Activated CD4-positive, alpha-beta T cell treated with anti-CD3 and anti-CD28 coated beads, Interleukin-2, amount 10 ng/mL, durations not matched to agents 7 days and 5 days (primary cell): Measurements from ENCODE around the gene MOB3B. TPM values are rescaled to one million over a fixed set of nuclear protein-coding genes. Genes with fewer than 3 reads are reported as not detected.

Source experiments
- CTCF ChIA-PET: fragments of 350-600 bp; sonication (Branson Sonifier 250); formaldehyde crosslinking; loops from one replicate; lab custom pipeline; 2021; ENCODE audit warnings: antibody characterized with exemption; lab: Charles Lee
- POLR2A ChIA-PET: fragments of 350-600 bp; sonication (Branson Sonifier 250); formaldehyde crosslinking; loops from one replicate; lab custom pipeline; 2021; ENCODE audit warnings: antibody characterized with exemption; lab: Charles Lee
- DNase-seq: peaks from one replicate; pipeline ENCODE4 v3.0.0-alpha.2; 2020
- H3K27ac Mint-ChIP-seq: one replicate; pipeline ENCODE4 v1.8.0; 2021; ENCODE audit warnings: mild to moderate bottlenecking, moderate library complexity, mixed read lengths
- H3K27me3 Mint-ChIP-seq: one replicate; pipeline ENCODE4 v1.8.0; 2021; ENCODE audit warnings: mixed read lengths
- H3K36me3 Mint-ChIP-seq: one replicate; pipeline ENCODE4 v1.8.0; 2021; ENCODE audit warnings: low read depth, mixed read lengths
- H3K4me1 Mint-ChIP-seq: one replicate; pipeline ENCODE4 v1.8.0; 2021; ENCODE audit warnings: mixed read lengths
- H3K4me3 Mint-ChIP-seq: one replicate; pipeline ENCODE4 v1.8.0; 2021; ENCODE audit warnings: mild to moderate bottlenecking, moderate library complexity, mixed read lengths
- H3K9me3 Mint-ChIP-seq: one replicate; pipeline ENCODE4 v1.8.0; 2021; ENCODE audit warnings: mixed read lengths
- total RNA-seq, 2 experiments: library from RNA; stranded (reverse); gene quantifications; one replicate each; pipeline ENCODE4 v1.2.3, GENCODE V29; 2021

Gene MOB3B
- total RNA-seq, 2 experiments from 2014 or later = 0.62 to 0.71 TPM

DNA sequence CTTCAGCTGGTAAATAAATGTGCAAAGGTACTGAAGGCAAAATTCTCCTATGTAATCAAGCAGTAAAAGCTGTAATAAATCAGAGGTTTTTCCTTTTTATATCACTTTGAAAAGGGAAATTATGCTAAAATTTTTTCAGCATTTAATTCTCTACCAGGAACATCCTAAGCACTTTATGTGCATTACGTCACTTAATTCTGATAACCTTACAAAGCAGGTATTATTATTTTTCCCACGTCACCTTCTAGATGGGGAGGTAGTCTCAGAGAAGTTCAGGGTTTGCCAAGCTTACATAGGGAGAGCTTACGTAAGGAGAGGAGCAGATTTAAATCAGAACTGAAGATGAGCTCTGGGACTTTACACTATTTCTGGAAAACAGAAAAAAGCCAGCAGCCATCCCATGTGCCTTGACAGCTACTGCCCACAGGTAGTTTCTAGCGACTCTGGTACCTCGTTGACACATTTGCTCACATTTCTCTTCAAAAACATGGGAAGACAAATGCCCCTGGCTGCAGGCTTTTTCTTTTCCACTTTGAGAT lies 84.5 kb downstream of the MOB3B start:
- Mint-ChIP-seq H3K9me3 (peaks cover 3% of the 10 kb centered on the region), H3K27ac (no peak overlapping the region), H3K27me3 (no peaks in the 10 kb centered on the region), H3K4me1 (peaks cover 3% of the 10 kb centered on the region), H3K4me3 (no peak overlapping the region), H3K36me3 (no peaks in the 10 kb centered on the region)
- ChIA-PET CTCF (no interaction called here), POLR2A (no interaction called here)
- DNase-seq = no peak

- POLR2A ChIA-PET = no interaction called here
- Mint-ChIP-seq H3K9me3 (no peaks in the 10 kb centered on the region), H3K36me3 (no peaks in the 10 kb centered on the region), H3K27me3 (no peaks in the 10 kb centered on the region), H3K27ac (no peak overlapping the region), H3K4me1 (peaks cover 3% of the 10 kb centered on the region), H3K4me3 (no peak overlapping the region)
- CTCF ChIA-PET = no interaction called here
- no peak for DNase-seq
Measured at GRCh38 chr9:27442464-27442863, 87.2 kb downstream of the MOB3B start.

- DNase-seq = no peak
- CTCF ChIA-PET = no interaction called here
Measured at GRCh38 chr9:27441741-27442070, 87.9 kb downstream of the MOB3B start.

GRCh38 chr9:27440888-27441740 lies 88.5 kb downstream of the MOB3B start:
- peaks cover 3% of the 10 kb centered on the region for H3K4me1 Mint-ChIP-seq
- no peak overlapping the region for H3K27ac Mint-ChIP-seq
- H3K27me3 Mint-ChIP-seq = no peaks in the 10 kb centered on the region
- no peaks in the 10 kb centered on the region for H3K36me3 Mint-ChIP-seq
- no peak for DNase-seq
- ChIA-PET CTCF (interaction anchor here (0.6 kb wide), 1 partner anchor 8 kb away, joined by 3 read pairs; no protein-coding TSS in a partner anchor), POLR2A (no interaction called here)
- H3K9me3 Mint-ChIP-seq = no peaks in the 10 kb centered on the region
- no peak overlapping the region for H3K4me3 Mint-ChIP-seq

More at GRCh38 chr9:27441741-27442070, 87.9 kb downstream of the MOB3B start:
- Mint-ChIP-seq H3K27me3 (no peaks in the 10 kb centered on the region), H3K27ac (no peak overlapping the region), H3K4me3 (no peak overlapping the region), H3K4me1 (peaks cover 3% of the 10 kb centered on the region), H3K9me3 (no peaks in the 10 kb centered on the region), H3K36me3 (no peaks in the 10 kb centered on the region)
- POLR2A ChIA-PET = no interaction called here

- Mint-ChIP-seq H3K27me3 (peaks cover 3% of the 10 kb centered on the region), H3K4me3 (no peak overlapping the region), H3K9me3 (peaks cover 1% of the 10 kb centered on the region), H3K36me3 (no peaks in the 10 kb centered on the region), H3K4me1 (peaks cover 4% of the 10 kb centered on the region), H3K27ac (no peak overlapping the region)
- ChIA-PET POLR2A (no interaction called here), CTCF (interaction anchor here (1.0 kb wide), 1 partner anchor 10 kb away, joined by 3 read pairs; no protein-coding TSS in a partner anchor)
- no peak for DNase-seq
Measured at GRCh38 chr9:27438522-27438921, 91.1 kb downstream of the MOB3B start.

GRCh38 chr9:27437652-27438373 lies 91.8 kb downstream of the MOB3B start:
- H3K4me1 Mint-ChIP-seq = peaks cover 4% of the 10 kb centered on the region
- POLR2A ChIA-PET = no interaction called here
- DNase-seq = no peak
- peaks cover 3% of the 10 kb centered on the region for H3K27me3 Mint-ChIP-seq
- H3K36me3 Mint-ChIP-seq = no peaks in the 10 kb centered on the region
- no peak overlapping the region for H3K4me3 Mint-ChIP-seq
- no peak overlapping the region for H3K27ac Mint-ChIP-seq
- CTCF ChIA-PET = interaction anchor here (1.0 kb wide), 1 partner anchor 11 kb away, joined by 3 read pairs; no protein-coding TSS in a partner anchor
- peaks cover 1% of the 10 kb centered on the region for H3K9me3 Mint-ChIP-seq

DNA sequence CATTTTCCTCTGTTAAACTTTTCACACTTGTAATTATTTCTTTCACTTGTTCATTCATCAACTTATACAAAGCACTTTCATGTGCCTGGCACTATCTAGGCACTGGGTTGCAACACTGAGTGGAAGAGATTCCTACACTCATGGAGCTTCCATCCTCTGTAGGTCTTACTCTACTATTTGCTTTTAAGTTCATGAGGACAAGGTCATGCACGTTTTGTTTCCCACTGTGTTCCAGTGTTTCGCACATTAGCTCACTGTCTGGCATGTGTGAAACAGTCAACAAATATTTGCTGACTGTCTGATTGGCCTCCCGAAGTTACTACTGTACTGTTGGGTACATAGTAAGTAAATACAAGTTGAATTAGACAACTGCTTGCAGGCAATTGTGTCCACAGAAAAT lies 93.4 kb downstream of the MOB3B start:
- DNase-seq = no peak
- Mint-ChIP-seq H3K4me3 (no peak overlapping the region), H3K27me3 (peaks cover 3% of the 10 kb centered on the region), H3K27ac (no peak overlapping the region), H3K36me3 (no peaks in the 10 kb centered on the region), H3K4me1 (peaks cover 8% of the 10 kb centered on the region), H3K9me3 (peaks cover 1% of the 10 kb centered on the region)
- ChIA-PET CTCF (interaction anchor here (1.0 kb wide), 1 partner anchor 93 kb away, joined by 3 read pairs; the partner anchor contains the start of gene MOB3B), POLR2A (no interaction called here)

GRCh38 chr9:27433631-27434325 lies 95.8 kb downstream of the MOB3B start:
- no peak overlapping the region for H3K27ac Mint-ChIP-seq
- peaks cover 8% of the 10 kb centered on the region for H3K4me1 Mint-ChIP-seq
- ChIA-PET POLR2A (no interaction called here), CTCF (no interaction called here)
- H3K36me3 Mint-ChIP-seq = no peaks in the 10 kb centered on the region
- peaks cover 3% of the 10 kb centered on the region for H3K27me3 Mint-ChIP-seq
- no peak for DNase-seq
- H3K4me3 Mint-ChIP-seq = no peak overlapping the region
- peaks cover 1% of the 10 kb centered on the region for H3K9me3 Mint-ChIP-seq

DNA sequence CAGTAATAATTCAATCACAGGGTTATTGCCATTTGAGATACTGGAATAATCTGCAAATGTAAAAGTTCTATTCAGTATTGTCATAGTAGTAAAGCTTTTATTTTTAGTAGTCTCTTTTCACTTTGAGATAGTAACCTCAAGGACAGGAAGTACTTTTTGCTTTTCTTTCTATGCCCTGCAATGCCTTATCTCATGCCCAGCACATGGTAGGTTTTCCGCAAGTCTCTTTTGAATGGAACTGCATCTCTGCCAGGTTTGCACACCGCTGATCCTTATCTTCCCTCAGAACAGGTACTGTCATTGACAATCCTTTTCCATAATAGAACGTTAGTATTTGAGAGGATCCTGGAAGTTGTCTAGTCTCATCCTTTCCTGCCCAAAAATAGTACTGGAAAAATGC lies 97.3 kb downstream of the MOB3B start:
- Mint-ChIP-seq H3K4me1 (peaks cover 8% of the 10 kb centered on the region), H3K36me3 (no peaks in the 10 kb centered on the region), H3K27me3 (peaks cover 3% of the 10 kb centered on the region), H3K4me3 (no peak overlapping the region), H3K27ac (no peak overlapping the region), H3K9me3 (peaks cover 3% of the 10 kb centered on the region)
- DNase-seq = no peak
- POLR2A ChIA-PET = interaction anchor here (0.7 kb wide), 1 partner anchor 15 kb away, joined by 3 read pairs; no protein-coding TSS in a partner anchor
- CTCF ChIA-PET = no interaction called here

DNA sequence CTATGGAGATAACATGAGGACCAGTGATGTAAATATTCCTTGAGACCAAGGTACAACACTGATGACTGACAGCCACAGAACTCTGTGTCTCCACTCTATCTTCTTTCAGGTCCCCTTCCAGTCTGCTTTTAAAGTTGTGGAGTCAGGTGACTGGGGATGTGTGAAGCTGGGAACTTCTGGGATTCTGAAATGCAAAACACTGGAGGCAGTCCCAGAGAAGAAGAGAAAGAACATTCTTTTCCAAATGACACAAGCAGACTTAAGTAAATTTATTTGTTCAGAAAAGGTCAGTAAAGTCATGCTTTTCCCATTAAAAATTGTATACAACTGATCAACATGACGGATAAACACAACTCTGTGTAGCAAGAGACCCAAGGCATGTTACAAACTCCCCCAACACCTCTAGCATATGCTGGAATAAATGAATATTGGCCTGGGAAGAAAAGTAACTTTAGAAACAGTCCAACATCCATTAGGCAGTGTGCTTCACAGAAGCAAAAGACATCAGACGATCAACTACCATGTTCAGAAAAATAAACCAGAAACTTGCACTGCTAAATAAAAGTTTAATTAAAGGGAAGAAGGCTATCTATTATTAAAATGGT lies 98.0 kb downstream of the MOB3B start:
- Mint-ChIP-seq H3K4me1 (peaks cover 8% of the 10 kb centered on the region), H3K9me3 (peaks cover 3% of the 10 kb centered on the region), H3K27ac (no peak overlapping the region), H3K27me3 (peaks cover 3% of the 10 kb centered on the region), H3K36me3 (no peaks in the 10 kb centered on the region), H3K4me3 (no peak overlapping the region)
- ChIA-PET POLR2A (no interaction called here), CTCF (no interaction called here)
- no peak for DNase-seq

- Mint-ChIP-seq H3K4me3 (no peak overlapping the region), H3K27ac (no peak overlapping the region), H3K27me3 (peaks cover 3% of the 10 kb centered on the region), H3K4me1 (peaks cover 11% of the 10 kb centered on the region), H3K36me3 (no peaks in the 10 kb centered on the region), H3K9me3 (peaks cover 3% of the 10 kb centered on the region)
- CTCF ChIA-PET = no interaction called here
- DNase-seq = no peak
- POLR2A ChIA-PET = no interaction called here
Measured at GRCh38 chr9:27430750-27431535, 98.7 kb downstream of the MOB3B start.

DNA sequence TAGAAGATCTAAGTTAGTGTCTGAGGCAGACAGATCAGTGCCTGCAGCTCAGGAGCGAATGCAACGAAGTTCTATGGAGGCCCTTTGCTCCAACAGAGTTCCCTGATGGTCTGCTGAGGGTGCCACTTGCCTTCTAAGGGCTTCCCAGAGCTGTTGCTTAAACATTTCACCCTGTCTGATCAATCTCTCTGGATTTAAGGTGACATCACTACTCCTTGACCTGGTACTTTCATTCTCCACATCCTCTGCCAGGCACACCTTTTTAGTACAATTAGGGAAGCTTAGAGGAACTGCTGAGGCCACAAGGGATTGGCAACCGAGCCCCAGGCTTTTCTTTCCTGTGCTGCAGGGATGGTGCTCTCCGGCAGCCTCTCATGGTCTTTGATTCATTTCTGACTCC lies 99.7 kb downstream of the MOB3B start:
- peaks cover 2% of the 10 kb centered on the region for H3K9me3 Mint-ChIP-seq
- H3K4me1 Mint-ChIP-seq = peaks cover 11% of the 10 kb centered on the region
- no peak overlapping the region for H3K27ac Mint-ChIP-seq
- H3K4me3 Mint-ChIP-seq = no peak overlapping the region
- peaks cover 3% of the 10 kb centered on the region for H3K27me3 Mint-ChIP-seq
- ChIA-PET POLR2A (no interaction called here), CTCF (no interaction called here)
- DNase-seq = no peak
- no peaks in the 10 kb centered on the region for H3K36me3 Mint-ChIP-seq
